Fibroblast of mammary gland (primary cell): ENCODE measurements around the gene LONRF3.
"Not testable (repeated sequence)": the region's sequence is repeated elsewhere in the genome, so short reads cannot be mapped to it uniquely, and the experiment has no call there.

ENCODE experiments used
- DNase-seq: peaks from one replicate; pipeline ENCODE4 v3.0.0-alpha.2; 2010; ENCODE audit warnings: low read depth
- H3K4me3 ChIP-seq: 2 replicates; pipeline ENCODE4 v1.5.1; 2011; ENCODE audit warnings: low read depth, mild to moderate bottlenecking, low read length, moderate library complexity; ENCODE audit not compliant: control insufficient read depth
- TF ChIP-seq, protein P1 (sequence below): conservative IDR thresholded peaks from 2 replicates; pipeline ENCODE4 v1.5.1; 2011; ENCODE audit warnings: low read depth, low read length, inconsistent platforms; ENCODE audit not compliant: control insufficient read depth, insufficient read depth

The LONRF3 gene

DNA sequence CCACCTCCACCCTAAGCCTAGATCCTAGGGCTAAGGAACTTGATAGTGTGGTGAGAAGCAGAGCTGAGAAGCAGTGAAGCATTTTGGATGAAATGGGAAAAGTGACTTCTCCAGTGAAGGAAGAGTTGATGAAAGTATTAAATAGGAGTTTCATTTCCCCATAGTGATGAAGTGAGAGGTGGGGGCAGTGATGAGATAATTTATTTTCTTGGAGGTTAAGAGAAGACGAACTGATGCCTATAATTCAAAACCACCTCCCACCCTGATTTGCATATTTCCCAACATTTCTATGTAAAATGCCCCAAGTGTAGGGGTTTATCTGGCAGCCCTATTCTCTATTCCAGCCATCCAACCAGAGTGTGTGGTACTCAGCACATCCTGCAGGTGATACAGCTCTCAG lies 6.3 kb downstream of the LONRF3 start:
- TF ChIP-seq, protein P1, sequence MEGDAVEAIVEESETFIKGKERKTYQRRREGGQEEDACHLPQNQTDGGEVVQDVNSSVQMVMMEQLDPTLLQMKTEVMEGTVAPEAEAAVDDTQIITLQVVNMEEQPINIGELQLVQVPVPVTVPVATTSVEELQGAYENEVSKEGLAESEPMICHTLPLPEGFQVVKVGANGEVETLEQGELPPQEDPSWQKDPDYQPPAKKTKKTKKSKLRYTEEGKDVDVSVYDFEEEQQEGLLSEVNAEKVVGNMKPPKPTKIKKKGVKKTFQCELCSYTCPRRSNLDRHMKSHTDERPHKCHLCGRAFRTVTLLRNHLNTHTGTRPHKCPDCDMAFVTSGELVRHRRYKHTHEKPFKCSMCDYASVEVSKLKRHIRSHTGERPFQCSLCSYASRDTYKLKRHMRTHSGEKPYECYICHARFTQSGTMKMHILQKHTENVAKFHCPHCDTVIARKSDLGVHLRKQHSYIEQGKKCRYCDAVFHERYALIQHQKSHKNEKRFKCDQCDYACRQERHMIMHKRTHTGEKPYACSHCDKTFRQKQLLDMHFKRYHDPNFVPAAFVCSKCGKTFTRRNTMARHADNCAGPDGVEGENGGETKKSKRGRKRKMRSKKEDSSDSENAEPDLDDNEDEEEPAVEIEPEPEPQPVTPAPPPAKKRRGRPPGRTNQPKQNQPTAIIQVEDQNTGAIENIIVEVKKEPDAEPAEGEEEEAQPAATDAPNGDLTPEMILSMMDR = no peak
- DNase-seq = no peak
- H3K4me3 ChIP-seq = no peak overlapping the region

DNA sequence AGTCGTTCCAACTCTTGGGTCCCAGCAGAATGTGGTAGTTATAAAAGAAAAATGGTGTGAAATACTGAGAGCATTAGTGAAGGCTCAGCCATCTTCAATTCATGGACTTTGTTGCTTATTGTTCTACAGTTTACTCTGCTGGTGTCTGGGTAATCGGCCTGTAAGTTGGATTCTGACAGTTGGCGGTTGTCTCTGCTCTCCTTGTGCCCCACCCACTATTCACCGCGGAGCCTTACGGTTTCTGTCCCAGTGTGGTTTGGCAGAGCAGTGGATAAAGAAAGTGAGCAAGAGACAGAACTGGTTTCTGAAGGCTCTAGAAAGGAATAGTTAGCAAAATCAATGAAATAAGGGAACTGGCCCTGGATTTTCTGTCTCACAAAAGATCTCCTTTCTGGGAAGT lies 9.1 kb downstream of the LONRF3 start:
- TF ChIP-seq, protein P1 = no peak

DNA sequence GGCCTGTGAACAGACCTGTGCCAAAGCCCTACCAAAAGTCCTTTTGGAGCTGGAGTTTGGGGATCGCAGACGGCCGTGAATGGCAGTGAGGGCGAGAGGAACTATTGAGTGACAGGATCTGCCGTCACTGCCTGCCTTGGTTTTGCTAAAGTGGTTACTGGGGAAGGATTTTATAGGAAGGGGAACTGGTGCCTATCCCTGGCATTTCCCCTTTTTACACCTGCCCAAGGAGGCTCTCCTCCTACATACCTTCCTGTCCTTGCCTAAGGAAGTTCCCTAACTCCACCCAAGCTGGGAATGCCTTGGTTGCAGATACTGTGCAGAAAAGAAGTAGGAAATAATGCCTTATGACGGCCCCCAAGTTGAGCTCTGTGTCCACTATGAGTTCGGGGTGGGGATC lies 14.5 kb downstream of the LONRF3 start:
- DNase-seq = no peak
- H3K4me3 ChIP-seq = no peak overlapping the region
- TF ChIP-seq, protein P1 = no peak

More for the DNA sequence above, 9.1 kb downstream of the LONRF3 start:
- DNase-seq = no peak
- H3K4me3 ChIP-seq = no peak overlapping the region

DNA sequence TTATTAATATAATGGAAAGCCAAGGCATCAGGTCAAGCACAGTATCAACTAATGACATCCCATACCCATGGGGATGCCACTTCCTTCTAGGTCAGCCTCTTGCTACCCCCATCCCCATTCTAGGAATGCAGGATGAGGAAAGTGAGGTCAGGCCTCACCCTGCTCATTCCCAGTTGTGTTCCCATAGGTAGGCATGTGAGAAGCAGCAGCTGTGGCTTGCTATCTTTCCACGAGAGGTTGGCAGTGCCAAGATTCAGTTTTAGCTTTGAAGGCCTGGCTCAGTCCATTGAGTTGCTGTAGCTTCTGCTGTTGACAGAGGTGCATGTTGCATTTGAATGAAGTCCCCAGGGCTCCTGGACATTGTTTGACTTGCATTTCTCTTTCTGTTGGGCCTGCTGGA lies 15.5 kb downstream of the LONRF3 start:
- no peak overlapping the region for H3K4me3 ChIP-seq
- TF ChIP-seq, protein P1 = no peak
- DNase-seq = no peak

DNA sequence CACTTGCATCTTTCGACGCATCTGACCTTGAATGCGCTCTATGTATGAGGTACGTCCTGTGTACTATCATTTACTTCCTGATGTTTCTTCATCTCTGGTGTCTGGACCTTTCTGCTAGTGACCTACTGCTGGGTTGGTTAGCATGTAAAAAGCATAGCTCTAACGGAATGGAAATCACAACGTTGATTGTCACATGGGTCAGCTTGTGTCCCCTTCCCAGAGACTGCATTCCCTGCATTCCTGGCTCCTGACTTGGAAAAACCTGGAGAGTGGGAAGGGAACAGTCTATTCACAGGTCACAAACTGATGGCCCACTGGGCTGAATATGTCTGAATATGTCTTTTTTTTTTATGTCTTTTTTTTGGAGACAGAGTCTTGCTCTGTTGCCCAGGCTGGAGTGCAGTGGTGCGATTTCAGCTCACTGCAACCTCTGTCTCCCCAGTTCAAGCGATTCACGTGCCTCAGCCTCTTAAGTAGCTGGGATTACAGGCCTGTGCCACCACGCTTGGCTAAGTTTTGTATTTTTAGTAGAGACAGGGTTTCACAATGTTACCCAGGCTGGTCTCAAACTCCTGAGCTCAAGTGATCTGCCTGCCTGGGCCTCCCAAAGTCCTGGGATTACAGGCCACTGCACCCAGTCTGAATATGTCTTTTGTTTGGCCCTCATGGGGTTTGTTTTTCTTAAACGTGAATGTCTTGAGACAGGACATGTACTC lies 16.3 kb downstream of the LONRF3 start:
- TF ChIP-seq, protein P1 = no peak
- no peak overlapping the region for H3K4me3 ChIP-seq
- DNase-seq = no peak

DNA sequence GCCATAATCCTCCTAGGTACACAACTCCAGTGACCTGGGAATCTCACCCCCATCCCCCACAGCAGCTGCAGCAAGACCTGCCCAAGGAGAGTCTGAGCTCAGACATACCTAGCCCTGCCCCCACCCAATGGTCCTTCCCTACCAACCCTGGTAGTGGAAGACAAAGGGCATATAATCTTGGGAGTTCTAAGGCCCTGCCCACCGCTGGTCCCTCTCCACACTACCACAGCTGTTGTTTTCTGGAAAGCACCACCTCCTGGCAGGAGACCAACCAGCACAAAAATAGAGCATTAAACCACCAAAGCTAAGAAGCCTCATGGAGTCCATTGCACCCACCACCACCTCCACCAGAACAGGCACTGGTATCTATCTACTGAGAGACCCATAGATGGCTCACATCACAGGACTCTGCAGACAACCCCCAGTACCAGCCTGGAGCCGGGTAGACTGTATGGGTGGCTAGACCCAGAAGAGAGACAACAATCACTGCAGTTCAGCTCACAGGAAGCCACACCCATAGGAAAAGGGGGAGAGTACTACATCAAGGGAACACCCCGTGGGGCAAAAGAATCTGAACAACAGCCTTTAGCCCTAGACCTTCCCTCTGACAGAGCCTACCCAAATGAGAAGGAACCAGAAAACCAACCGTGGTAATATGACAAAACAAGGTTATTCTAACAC lies 18.2 kb downstream of the LONRF3 start:
- DNase-seq, H3K4me3 ChIP-seq: not testable (repeated sequence)

DNA sequence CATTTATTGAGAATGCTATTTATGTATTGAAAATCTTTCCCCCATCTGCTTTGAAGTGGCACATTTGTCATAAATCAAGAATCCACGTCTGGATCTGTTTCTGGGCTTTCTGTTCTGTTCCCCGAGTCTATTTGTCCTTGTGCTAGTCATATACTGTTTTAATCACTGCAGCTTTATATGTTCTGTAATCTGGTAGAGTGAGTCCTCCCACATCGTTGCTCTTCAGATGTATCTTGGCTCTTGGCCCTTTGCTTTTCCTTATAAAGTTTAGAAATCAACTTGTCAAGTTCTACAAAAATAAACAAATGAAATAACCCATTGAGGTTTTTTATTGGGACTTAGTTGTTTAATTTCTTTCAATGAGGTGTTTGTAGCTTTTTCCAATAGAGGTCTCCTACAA lies 29.0 kb downstream of the LONRF3 start:
- TF ChIP-seq, protein P1 = no peak
- no peak overlapping the region for H3K4me3 ChIP-seq
- DNase-seq = no peak
